ENCODE data around the gene RTL3. TPM values are rescaled to one million over a fixed set of nuclear protein-coding genes. Genes with fewer than 3 reads are reported as not detected.

RTL3 gene, protein sequence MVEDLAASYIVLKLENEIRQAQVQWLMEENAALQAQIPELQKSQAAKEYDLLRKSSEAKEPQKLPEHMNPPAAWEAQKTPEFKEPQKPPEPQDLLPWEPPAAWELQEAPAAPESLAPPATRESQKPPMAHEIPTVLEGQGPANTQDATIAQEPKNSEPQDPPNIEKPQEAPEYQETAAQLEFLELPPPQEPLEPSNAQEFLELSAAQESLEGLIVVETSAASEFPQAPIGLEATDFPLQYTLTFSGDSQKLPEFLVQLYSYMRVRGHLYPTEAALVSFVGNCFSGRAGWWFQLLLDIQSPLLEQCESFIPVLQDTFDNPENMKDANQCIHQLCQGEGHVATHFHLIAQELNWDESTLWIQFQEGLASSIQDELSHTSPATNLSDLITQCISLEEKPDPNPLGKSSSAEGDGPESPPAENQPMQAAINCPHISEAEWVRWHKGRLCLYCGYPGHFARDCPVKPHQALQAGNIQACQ
- total RNA-seq (2022): not detected in 2 replicates
- not detected for Bru-seq, nascent RNA
- BruChase-seq, experiment 1, labeled RNA remaining after a 2-hour chase: not detected
- not detected for BruChase-seq, experiment 2, labeled RNA remaining after a 6-hour chase
- long read RNA-seq: 0 reads

GRCh38 chrX:78658845-78659744 lies at the start of gene RTL3:
Gene RTL3 (minus strand): TSS chrX:78659328. CDS start chrX:78658420, 908 bp downstream.
- Mint-ChIP-seq H3K27ac (ENCODE audit: unreplicated experiment) (no peak within 1 kb of the TSS), H3K9me3 (ENCODE audit: unreplicated experiment) (no peaks in the 10 kb centered on the region), H3K36me3 (ENCODE audit: insufficient read depth, unreplicated experiment) (no peaks in the 10 kb centered on the region), H3K4me1 (ENCODE audit: low read depth, unreplicated experiment) (no peaks in the 10 kb centered on the region), H3K4me3 (ENCODE audit: unreplicated experiment) (no peak within 1 kb of the TSS), H3K27me3 (ENCODE audit: insufficient read depth, unreplicated experiment) (no peaks in the 10 kb centered on the region)
- Histone ChIP-seq H3K9me3 (no peaks in the 10 kb centered on the region), H3K27me3 (replicated peaks; ENCODE audit: control insufficient read depth, insufficient read depth, low read length) (no peaks in the 10 kb centered on the region), H3K36me3 (ENCODE audit: control insufficient read depth, insufficient read depth, low read length) (no peaks in the 10 kb centered on the region), H3K4me1 (no peaks in the 10 kb centered on the region), H3K4me3 (ENCODE audit: low read depth, low read length) (no peak within 1 kb of the TSS)
- DNase-seq: no peak
- TF ChIP-seq, protein P1, sequence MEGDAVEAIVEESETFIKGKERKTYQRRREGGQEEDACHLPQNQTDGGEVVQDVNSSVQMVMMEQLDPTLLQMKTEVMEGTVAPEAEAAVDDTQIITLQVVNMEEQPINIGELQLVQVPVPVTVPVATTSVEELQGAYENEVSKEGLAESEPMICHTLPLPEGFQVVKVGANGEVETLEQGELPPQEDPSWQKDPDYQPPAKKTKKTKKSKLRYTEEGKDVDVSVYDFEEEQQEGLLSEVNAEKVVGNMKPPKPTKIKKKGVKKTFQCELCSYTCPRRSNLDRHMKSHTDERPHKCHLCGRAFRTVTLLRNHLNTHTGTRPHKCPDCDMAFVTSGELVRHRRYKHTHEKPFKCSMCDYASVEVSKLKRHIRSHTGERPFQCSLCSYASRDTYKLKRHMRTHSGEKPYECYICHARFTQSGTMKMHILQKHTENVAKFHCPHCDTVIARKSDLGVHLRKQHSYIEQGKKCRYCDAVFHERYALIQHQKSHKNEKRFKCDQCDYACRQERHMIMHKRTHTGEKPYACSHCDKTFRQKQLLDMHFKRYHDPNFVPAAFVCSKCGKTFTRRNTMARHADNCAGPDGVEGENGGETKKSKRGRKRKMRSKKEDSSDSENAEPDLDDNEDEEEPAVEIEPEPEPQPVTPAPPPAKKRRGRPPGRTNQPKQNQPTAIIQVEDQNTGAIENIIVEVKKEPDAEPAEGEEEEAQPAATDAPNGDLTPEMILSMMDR (IDR thresholded peaks at IDR 0.05; ENCODE audit: insufficient read depth in 1 of 2, low read depth in 1 of 2, low read length in 1 of 2, severe bottlenecking in 1 of 2, unreplicated experiment in 1 of 2): no peak
- POLR2A ChIA-PET: no interaction called here
- intact Hi-C loops (cut with micrococcal nuclease; ENCODE audit: unreplicated experiment): no loop called here
- CTCF ChIA-PET: no interaction called here
- BruUV-seq (replicated peaks): no TSS peak

GRCh38 chrX:78708816-78709215 lies 49.7 kb upstream of the RTL3 start:
- POLR2A ChIA-PET: no interaction called here
- TF ChIP-seq, protein P1 (IDR thresholded peaks at IDR 0.05; ENCODE audit: insufficient read depth in 1 of 2, low read depth in 1 of 2, low read length in 1 of 2, severe bottlenecking in 1 of 2, unreplicated experiment in 1 of 2): no peak
- H3K4me1 Mint-ChIP-seq (ENCODE audit: low read depth, unreplicated experiment): no peaks in the 10 kb centered on the region
- H3K27me3 ChIP-seq (replicated peaks; ENCODE audit: control insufficient read depth, insufficient read depth, low read length): no peaks in the 10 kb centered on the region
- CTCF ChIA-PET: no interaction called here
- H3K36me3 ChIP-seq (ENCODE audit: control insufficient read depth, insufficient read depth, low read length): no peaks in the 10 kb centered on the region
- H3K4me3 ChIP-seq (ENCODE audit: low read depth, low read length): no peak overlapping the region
- no peaks in the 10 kb centered on the region for H3K27me3 Mint-ChIP-seq (ENCODE audit: insufficient read depth, unreplicated experiment)
- no peaks in the 10 kb centered on the region for H3K36me3 Mint-ChIP-seq (ENCODE audit: insufficient read depth, unreplicated experiment)
- intact Hi-C loops (cut with micrococcal nuclease; ENCODE audit: unreplicated experiment): loop anchor here (10.0 kb wide), 1 partner anchor 154 kb away; no protein-coding TSS in a partner anchor
- no peak for DNase-seq
- no TSS peak for BruUV-seq (replicated peaks)
- no peak overlapping the region for H3K4me3 Mint-ChIP-seq (ENCODE audit: unreplicated experiment)
- no peaks in the 10 kb centered on the region for H3K9me3 ChIP-seq
- H3K27ac Mint-ChIP-seq (ENCODE audit: unreplicated experiment): no peak overlapping the region
- H3K9me3 Mint-ChIP-seq (ENCODE audit: unreplicated experiment): no peaks in the 10 kb centered on the region
- no peaks in the 10 kb centered on the region for H3K4me1 ChIP-seq

GRCh38 chrX:78708262-78708661 lies 49.1 kb upstream of the RTL3 start:
- Mint-ChIP-seq H3K4me3 (ENCODE audit: unreplicated experiment) (no peak overlapping the region), H3K27ac (ENCODE audit: unreplicated experiment) (no peak overlapping the region), H3K27me3 (ENCODE audit: insufficient read depth, unreplicated experiment) (no peaks in the 10 kb centered on the region), H3K4me1 (ENCODE audit: low read depth, unreplicated experiment) (no peaks in the 10 kb centered on the region), H3K9me3 (ENCODE audit: unreplicated experiment) (no peaks in the 10 kb centered on the region), H3K36me3 (ENCODE audit: insufficient read depth, unreplicated experiment) (no peaks in the 10 kb centered on the region)
- BruUV-seq (replicated peaks): no TSS peak
- TF ChIP-seq, protein P1 (IDR thresholded peaks at IDR 0.05; ENCODE audit: insufficient read depth in 1 of 2, low read depth in 1 of 2, low read length in 1 of 2, severe bottlenecking in 1 of 2, unreplicated experiment in 1 of 2): peak in 1 of 2 experiments; percentile 20
- no peaks in the 10 kb centered on the region for H3K4me1 ChIP-seq
- no peaks in the 10 kb centered on the region for H3K36me3 ChIP-seq (ENCODE audit: control insufficient read depth, insufficient read depth, low read length)
- no peaks in the 10 kb centered on the region for H3K9me3 ChIP-seq
- intact Hi-C loops (cut with micrococcal nuclease; ENCODE audit: unreplicated experiment): loop anchor here (10.0 kb wide), 1 partner anchor 153 kb away; no protein-coding TSS in a partner anchor
- H3K4me3 ChIP-seq (ENCODE audit: low read depth, low read length): no peak overlapping the region
- CTCF ChIA-PET: no interaction called here
- POLR2A ChIA-PET: no interaction called here
- no peaks in the 10 kb centered on the region for H3K27me3 ChIP-seq (replicated peaks; ENCODE audit: control insufficient read depth, insufficient read depth, low read length)
- DNase-seq: peak; percentile 9 to 21

Measured in Caco-2 (cell line).